Bone marrow (tissue), 2 donors: Measurements from ENCODE around the gene SAT2.
"Not testable (repeated sequence)": the region's sequence is repeated elsewhere in the genome, so short reads cannot be mapped to it uniquely, and the experiment has no call there.

Experiments used
- DNase-seq, 2 donors: peaks; one replicate each; lab custom pipeline; 2025; lab: John Stamatoyannopoulos, UW

SAT2 gene

DNA sequence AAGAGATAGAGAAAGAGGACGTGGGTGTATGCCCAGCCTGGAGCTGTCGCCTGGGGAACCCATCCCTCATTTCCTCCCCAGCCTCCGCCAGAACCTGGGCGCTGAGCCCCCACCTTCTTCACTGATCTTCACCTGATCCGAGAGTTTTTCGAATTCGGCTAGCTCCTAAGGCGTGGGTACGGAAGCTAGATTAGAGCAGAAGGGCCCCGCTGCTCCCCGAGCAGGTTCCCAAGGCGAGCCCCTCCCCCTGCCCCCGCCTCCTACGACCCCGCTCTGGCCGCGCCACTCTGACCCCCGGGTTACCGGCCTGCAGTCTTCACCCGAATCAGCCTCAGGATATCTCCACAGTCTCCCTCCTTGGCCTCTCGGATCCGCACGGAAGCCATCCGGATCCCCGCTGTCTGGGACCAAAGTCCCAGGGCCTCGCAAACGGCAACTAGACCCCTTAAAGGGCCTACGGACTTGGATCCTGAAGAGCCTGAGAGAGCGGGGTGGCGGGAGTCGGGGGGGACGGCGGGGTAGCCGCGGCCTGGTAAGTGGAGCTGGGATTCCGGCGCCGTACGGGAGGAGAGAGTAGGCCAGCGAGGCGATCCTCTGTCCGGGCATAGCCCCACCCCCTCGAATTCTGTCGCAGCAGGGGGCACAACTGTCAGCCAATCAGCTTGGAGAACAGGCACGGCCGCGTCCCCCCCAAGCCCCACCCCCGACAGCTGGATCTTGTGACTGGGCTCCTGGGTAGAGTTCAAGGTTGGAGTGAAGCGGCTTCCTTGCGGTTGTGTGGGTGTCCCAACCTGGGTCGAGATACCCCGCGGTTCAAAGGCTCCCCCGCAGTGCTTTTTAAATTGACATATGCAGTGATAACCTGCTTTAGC, at the start of gene SAT2:
SAT2 (minus strand) TSS at position 572 of the 872 bp plus-strand sequence; CDS start at position 386, 186 bp downstream.
- peak; percentile 56 to 82 for DNase-seq

DNA sequence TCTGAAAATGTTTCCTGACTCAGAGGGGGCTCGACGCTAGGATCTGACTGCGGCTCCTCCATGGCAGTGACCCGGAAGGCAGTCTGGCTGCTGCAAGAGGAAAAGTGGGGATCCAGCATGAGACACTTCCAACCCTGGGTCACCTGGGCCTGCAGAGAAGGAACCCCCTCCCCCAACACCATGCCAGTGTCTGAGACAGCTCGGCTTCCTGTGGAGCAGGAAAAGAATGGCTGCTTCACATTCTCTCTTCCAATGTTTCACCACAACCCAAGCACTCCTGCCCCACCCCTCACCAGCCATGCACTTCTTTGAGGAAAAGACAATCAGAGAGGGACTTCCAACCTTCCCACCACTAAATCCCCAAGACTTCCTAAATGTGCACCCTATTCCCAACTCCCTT, 48.9 kb upstream of the SAT2 start:
- DNase-seq = no peak

- no peak for DNase-seq
Observed at GRCh38 chr17:7674934-7675333, 47.3 kb upstream of the SAT2 start.

GRCh38 chr17:7673239-7673638, 45.6 kb upstream of the SAT2 start:
- peak in 1 of 2 donors; percentile 2 for DNase-seq

- DNase-seq = no peak
Observed at GRCh38 chr17:7668482-7668881, 40.9 kb upstream of the SAT2 start.

DNA sequence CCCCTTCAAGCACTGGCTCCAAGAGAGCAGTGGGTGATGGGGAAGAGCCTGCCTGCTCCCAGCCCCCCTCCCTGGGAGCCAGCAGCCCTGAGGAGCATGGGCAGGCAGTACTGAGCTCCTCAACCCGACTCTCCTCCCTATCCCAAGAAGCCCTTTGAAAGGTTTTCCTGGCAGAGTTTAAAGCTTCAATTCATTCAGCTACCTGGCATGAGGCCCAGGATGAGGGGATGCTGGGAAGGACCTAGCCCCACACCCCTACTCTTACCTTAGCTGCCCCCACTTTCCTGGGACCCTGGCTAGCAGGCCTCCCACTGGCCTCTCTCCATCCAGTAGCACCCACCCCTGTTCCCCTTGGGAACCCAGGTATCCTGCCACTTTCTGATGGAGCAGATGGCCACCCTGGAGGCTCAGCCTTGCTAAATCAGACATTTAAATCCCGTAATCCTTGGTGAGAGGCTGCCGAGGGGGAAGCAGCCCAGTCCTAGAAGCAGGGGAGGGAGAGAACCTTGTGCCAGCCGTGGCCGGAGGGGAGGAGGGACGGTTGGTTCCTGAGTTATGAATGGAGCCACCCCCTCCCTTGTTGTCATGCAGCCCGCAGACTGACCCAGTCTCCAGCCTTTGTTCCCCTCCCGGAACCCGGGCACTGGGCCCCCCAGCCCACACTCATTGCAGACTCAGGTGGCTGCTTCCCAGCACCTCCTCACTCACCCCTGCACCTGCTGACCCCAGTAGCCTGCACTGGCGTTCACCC, 40.2 kb upstream of the SAT2 start:
- DNase-seq = no peak

DNA sequence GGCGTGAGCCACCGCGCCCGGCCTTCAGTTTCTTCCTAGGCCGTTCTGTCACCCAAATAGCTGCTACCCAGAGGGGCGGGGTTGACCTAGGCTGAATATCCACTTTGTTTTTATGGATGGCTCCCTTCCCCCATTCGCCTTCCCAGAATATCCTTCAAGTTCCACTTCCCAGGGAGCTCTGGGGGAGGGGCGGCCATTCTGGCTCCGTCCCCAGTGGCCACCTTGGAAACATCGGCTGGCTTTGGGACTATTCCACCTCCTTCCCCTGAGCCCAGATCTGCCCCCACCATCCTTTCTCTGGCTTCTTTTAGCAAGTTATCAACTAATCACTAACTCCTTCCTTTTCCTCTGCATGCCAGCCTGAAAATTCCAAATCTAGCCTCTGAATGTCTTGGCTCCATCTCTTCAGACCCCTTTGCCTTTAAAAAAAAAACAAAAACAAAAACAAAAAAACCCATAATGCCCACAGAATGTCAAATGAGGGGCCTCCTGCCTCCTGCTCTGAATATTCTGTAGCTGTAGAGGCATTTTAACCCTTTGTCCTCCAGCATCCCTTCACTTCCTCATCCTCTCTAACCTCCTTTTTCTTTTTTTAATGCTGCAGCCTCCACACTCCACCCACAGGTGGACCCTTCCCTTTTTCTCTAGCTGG, 29.5 kb upstream of the SAT2 start:
- no peak for DNase-seq

- DNase-seq = no peak
Observed at GRCh38 chr17:7655541-7655840, 27.9 kb upstream of the SAT2 start.

DNA sequence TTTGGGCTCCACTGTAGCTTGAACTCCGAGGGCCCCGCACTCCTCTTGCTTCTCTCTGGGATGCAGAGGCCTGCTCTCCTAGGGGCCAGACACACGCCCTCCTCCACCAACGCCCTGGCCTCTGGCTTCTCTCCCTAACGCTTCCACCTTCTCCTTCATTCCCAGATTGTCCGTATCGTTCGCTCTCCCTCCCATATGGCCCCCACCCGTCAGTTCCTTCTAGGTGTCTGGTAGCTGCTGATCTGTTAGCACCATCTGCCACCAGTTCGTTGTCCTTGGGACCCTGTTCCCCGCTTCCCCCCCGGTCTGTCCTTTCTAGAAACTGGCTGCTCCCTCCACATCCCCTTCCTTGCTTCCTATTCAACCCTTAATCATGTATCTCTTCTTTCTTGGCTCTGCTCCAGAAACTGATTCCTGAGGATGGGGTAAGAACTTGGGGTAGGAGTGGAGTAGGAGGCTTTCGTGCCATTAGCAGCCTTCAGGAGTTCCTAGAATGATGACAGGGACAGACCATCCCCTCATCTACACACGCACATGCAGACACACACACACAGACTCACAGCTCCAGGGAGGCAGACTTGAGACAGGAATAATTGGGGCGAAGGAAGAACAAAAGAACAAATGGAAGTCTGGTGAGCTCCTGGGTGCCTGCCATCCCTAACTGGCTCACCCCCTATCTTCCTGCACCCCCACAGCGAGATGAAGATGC, 27.4 kb upstream of the SAT2 start:
- DNase-seq = no peak

GRCh38 chr17:7652388-7653356, 25.1 kb upstream of the SAT2 start:
- DNase-seq = no peak

DNA sequence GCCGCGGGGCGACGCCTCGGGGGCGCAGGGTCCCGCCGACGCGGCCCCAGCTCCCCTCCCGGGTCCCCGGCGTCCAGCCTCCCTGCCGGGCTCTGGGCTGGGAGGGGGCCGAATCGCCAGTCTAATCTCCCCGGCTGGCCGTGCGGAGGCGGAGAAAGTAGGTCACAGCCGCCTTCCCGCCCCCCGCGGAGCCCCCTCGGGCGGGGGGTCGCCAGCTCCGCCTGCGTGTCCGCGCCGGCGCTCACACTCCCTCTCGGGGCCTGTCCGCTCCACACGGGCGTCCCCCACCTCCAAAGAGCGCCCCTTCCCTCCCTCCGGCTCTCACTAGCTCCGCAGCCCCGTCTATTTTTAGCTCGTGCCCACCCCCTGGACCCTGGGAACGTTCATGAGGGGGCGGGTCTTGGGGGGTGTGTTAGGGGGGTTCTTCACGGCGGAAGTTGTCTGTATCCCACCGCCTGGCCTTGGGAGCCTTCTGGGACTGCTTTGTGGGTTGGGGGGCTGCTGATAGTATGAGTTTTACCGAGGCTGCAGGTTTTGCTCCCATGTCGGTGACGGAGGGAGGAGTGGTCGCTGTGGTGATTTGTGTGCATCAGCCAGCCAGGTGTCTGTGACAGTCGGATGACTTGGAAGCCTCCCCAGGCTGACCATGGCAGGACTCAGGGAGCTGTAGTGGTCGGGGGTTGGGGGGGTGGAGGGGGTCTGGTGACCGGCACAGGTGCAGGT, 24.2 kb upstream of the SAT2 start:
- DNase-seq = no peak

GRCh38 chr17:7651097-7651664, 23.6 kb upstream of the SAT2 start:
- no peak for DNase-seq

DNA sequence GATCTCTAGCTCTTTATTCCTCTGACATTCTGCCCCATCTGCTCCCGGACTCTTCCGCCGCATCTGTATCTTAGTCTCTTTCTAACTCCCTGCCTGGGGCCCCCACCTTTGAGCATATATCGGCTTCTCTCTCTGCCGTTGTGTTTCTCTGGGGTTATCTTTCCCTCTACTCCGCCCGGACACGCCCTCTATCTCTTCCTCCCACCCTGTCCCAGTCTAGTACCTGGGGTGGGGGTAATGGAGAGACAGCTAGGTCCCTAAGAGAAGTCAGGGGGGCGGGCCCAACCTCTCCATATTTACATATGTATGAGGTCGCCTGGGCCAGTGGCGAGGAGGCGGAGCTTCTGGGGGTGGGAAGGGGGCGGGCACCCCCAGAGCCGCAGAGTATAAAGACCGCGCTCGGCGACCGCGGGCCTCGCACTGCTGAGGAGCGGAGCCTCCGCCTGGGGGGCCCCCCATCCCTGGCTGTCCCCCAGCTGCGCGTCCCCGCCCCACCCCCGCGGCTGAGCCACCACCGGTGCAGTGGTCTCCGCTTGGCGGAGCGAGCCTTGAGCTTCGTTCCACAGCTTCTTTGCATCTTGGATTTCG, 23.0 kb upstream of the SAT2 start, which contains the start of gene ATP1B2:
ATP1B2 (plus strand) TSS at position 418 of the 588 bp plus-strand sequence. CDS start 593 bp downstream, outside the sequence.
- peak; percentile 13 to 26 for DNase-seq

- no peak for DNase-seq
Observed at GRCh38 chr17:7647018-7647417, 19.4 kb upstream of the SAT2 start.

- no peak for DNase-seq
Observed at GRCh38 chr17:7646457-7646856, 18.8 kb upstream of the SAT2 start.

- no peak for DNase-seq
Observed at GRCh38 chr17:7644775-7645174, 17.2 kb upstream of the SAT2 start.

DNA sequence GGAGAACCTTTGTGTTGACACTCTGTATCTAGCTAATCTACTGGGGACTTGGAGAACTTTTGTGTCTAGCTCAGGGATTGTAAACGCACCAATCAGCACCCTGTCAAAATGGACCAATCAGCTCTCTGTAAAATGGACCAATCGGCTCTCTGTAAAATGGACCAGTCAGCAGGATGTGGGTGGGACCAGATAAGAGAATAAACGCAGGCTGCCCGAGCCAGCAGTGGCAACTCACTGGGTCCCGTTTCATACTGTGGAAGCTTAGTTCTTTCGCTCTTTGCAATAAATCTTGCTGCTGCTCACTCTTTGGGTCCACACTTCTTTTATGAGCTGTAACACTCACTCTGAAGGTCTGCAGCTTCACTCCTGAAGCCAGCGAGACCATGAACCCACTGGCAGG, 14.0 kb upstream of the SAT2 start:
- not testable (repeated sequence) for DNase-seq

- DNase-seq = no peak
Observed at GRCh38 chr17:7640783-7641182, 13.2 kb upstream of the SAT2 start.

- no peak for DNase-seq
Observed at GRCh38 chr17:7636163-7636562, 8.5 kb upstream of the SAT2 start.
